Endodermal cell (in vitro differentiated cells): ENCODE data around the gene TMIGD3. TPM values are rescaled to one million over a fixed set of nuclear protein-coding genes. Genes with fewer than 3 reads are reported as not detected.

ENCODE experiments used
- DNase-seq: peaks from one replicate; pipeline ENCODE4 v3.0.0-alpha.2; 2017
- H3K27ac ChIP-seq: 2 replicates; pipeline ENCODE4 v1.5.1; 2013; ENCODE audit warnings: mild to moderate bottlenecking, low read depth, low read length, moderate library complexity
- H3K27me3 ChIP-seq: 2 replicates; pipeline ENCODE4 v1.6.1; 2013; ENCODE audit warnings: mild to moderate bottlenecking, low read length, moderate library complexity; ENCODE audit not compliant: insufficient read depth, control insufficient read depth, poor library complexity, severe bottlenecking
- H3K36me3 ChIP-seq: 2 replicates; pipeline ENCODE4 v1.7.0; 2013; ENCODE audit warnings: mild to moderate bottlenecking, low read length, moderate library complexity; ENCODE audit not compliant: control insufficient read depth, insufficient read depth
- H3K4me1 ChIP-seq: one replicate; pipeline ENCODE4 v1.7.0; 2013; ENCODE audit warnings: low read length; ENCODE audit not compliant: control insufficient read depth, insufficient read depth
- H3K4me3 ChIP-seq: 2 replicates; pipeline ENCODE4 v1.5.1; 2013; ENCODE audit warnings: mild to moderate bottlenecking, low read length, moderate library complexity
- H3K9ac ChIP-seq: 2 replicates; pipeline ENCODE4 v1.6.1; 2013; ENCODE audit warnings: mild to moderate bottlenecking, low read length, moderate library complexity; ENCODE audit not compliant: poor library complexity, severe bottlenecking; ENCODE audit errors: extremely low read depth
- H3K9me3 ChIP-seq: 2 replicates; pipeline ENCODE4 v1.6.1; 2013; ENCODE audit warnings: mild to moderate bottlenecking, low read length, moderate library complexity; ENCODE audit not compliant: control insufficient read depth
- H3K27ac Mint-ChIP-seq: 2 replicates; pipeline ENCODE4 v1.8.0; 2020; ENCODE audit warnings: mixed read lengths
- H3K27me3 Mint-ChIP-seq: 2 replicates; pipeline ENCODE4 v1.8.0; 2021; ENCODE audit warnings: mild to moderate bottlenecking, mixed read lengths; ENCODE audit not compliant: insufficient read depth
- H3K36me3 Mint-ChIP-seq: 2 replicates; pipeline ENCODE4 v1.8.0; 2020; ENCODE audit warnings: low read depth, mixed read lengths
- H3K4me1 Mint-ChIP-seq: 2 replicates; pipeline ENCODE4 v1.8.0; 2020; ENCODE audit warnings: mixed read lengths
- H3K4me3 Mint-ChIP-seq: 2 replicates; pipeline ENCODE4 v1.8.0; 2020; ENCODE audit warnings: mild to moderate bottlenecking, moderate library complexity, mixed read lengths
- H3K9me3 Mint-ChIP-seq: 2 replicates; pipeline ENCODE4 v1.8.0; 2020; ENCODE audit warnings: mild to moderate bottlenecking, mixed read lengths
- WGBS, 2 experiments: methylation state at CpG; one replicate each; pipeline versions ENCODE4 v1.1.5 to v1.1.7; 2013; ENCODE audit warnings: missing lambda C conversion rate in 2 of 2, mixed read lengths in 1 of 2; ENCODE audit not compliant: insufficient coverage in 1 of 2, insufficient read length in 1 of 2; 5-methylcytosine and 5-hydroxymethylcytosine counted together
- total RNA-seq, 2 donors: library from RNA; stranded (reverse); fragmentation: NEBNext Ultra II Directional in 1 of 2; extraction: Animal tissue kit (Norgen Biotek cat#: 25700) in 1 of 2; gene quantifications; 2 replicates in 1 of 2; 3 replicates in 1 of 2; pipeline ENCODE4 v1.2.1, GENCODE V29; 2021
- TF ChIP-seq, protein P1 (sequence below): fragments of 200-600 bp; sonication (generic); conservative IDR thresholded peaks from 2 replicates; pipeline ENCODE4 v1.5.0; 2021; ENCODE audit warnings: antibody characterized with exemption, mild to moderate bottlenecking

The TMIGD3 gene
- total RNA-seq, 2 donors from 2014 or later: not detected

DNA sequence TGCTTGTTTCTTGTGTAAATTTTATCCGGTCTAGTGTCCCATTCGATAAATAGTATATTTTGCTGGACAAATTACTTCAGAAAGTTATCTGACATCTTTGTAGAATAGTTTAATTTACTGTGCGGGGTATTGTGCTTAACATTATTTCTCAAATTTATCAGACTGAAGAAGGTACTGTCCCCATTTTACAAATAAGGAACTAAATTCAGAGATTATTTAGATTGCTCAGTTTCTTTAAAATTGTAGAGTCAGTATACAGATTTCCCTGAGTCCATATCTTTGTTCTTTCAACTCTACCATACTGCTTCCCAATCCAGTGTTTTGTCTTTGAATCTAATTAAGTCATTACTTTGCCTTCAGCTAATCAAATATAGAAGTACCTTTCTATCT, 47.8 kb downstream of the TMIGD3 start:
- H3K4me3 ChIP-seq: no peak overlapping the region
- H3K36me3 ChIP-seq: peaks cover 78% of the 10 kb centered on the region
- no peak overlapping the region for H3K27ac ChIP-seq
- no peaks in the 10 kb centered on the region for H3K4me1 ChIP-seq
- no peak for DNase-seq
- 100% methylated on average over 3 of the region's 3 CpGs; no CpG with 5 or more reads in 1 of the 2 experiments for WGBS, 2 experiments
- peaks cover 71% of the 10 kb centered on the region for H3K36me3 Mint-ChIP-seq
- H3K9ac ChIP-seq: no peak overlapping the region
- TF ChIP-seq, protein P1, sequence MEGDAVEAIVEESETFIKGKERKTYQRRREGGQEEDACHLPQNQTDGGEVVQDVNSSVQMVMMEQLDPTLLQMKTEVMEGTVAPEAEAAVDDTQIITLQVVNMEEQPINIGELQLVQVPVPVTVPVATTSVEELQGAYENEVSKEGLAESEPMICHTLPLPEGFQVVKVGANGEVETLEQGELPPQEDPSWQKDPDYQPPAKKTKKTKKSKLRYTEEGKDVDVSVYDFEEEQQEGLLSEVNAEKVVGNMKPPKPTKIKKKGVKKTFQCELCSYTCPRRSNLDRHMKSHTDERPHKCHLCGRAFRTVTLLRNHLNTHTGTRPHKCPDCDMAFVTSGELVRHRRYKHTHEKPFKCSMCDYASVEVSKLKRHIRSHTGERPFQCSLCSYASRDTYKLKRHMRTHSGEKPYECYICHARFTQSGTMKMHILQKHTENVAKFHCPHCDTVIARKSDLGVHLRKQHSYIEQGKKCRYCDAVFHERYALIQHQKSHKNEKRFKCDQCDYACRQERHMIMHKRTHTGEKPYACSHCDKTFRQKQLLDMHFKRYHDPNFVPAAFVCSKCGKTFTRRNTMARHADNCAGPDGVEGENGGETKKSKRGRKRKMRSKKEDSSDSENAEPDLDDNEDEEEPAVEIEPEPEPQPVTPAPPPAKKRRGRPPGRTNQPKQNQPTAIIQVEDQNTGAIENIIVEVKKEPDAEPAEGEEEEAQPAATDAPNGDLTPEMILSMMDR: no peak
- no peak overlapping the region for H3K4me3 Mint-ChIP-seq
- H3K9me3 ChIP-seq: no peaks in the 10 kb centered on the region
- peaks cover 6% of the 10 kb centered on the region for H3K4me1 Mint-ChIP-seq
- no peaks in the 10 kb centered on the region for H3K9me3 Mint-ChIP-seq
- no peak overlapping the region for H3K27ac Mint-ChIP-seq
- no peaks in the 10 kb centered on the region for H3K27me3 Mint-ChIP-seq
- H3K27me3 ChIP-seq: no peaks in the 10 kb centered on the region

DNA sequence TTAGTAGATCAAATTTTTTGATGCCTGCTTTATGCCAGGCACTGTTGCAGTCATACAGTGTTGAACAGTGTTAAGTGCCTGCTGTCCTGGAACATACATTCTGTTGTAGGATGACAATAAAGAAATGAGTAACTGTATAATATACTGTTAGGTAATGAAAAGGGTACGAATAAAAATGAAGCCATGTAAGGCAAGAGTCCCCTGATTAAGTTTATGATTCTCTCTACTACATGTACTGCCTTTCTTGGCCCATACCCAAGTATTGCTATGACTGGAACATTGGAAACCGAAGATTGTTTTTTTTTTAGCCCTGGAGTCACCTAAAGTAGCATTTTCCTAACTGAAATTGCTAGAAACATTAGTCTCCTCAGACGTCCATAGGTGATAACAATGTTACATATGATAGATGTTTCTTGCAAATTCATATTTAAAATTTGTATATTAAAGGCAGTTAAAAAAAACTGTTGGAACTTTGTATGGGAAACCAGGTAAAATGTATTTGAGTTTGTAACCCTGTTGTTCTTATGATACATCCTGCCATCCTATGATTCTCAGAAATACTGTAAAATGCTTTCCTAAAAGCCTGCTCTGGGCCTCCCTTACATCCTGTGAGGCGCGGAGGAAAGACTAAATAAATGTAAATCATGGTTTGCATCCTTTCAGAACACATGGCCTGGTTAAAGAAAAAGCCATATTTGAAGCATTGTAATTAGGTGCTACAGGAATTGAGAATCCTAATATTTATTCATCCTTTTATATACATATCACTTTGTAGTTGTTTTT, 48.4 kb downstream of the TMIGD3 start:
- no peaks in the 10 kb centered on the region for H3K4me1 ChIP-seq
- Mint-ChIP-seq H3K36me3 (peaks cover 69% of the 10 kb centered on the region), H3K4me1 (peaks cover 6% of the 10 kb centered on the region), H3K4me3 (no peak overlapping the region), H3K9me3 (no peaks in the 10 kb centered on the region), H3K27me3 (no peaks in the 10 kb centered on the region), H3K27ac (no peak overlapping the region)
- no peak overlapping the region for H3K27ac ChIP-seq
- no peaks in the 10 kb centered on the region for H3K27me3 ChIP-seq
- no peak overlapping the region for H3K9ac ChIP-seq
- H3K4me3 ChIP-seq: no peak overlapping the region
- no peak for DNase-seq
- WGBS, 2 experiments: 97 to 100% methylated on average over 4 to 5 of the region's 5 CpGs
- TF ChIP-seq, protein P1: no peak
- peaks cover 77% of the 10 kb centered on the region for H3K36me3 ChIP-seq
- no peaks in the 10 kb centered on the region for H3K9me3 ChIP-seq

DNA sequence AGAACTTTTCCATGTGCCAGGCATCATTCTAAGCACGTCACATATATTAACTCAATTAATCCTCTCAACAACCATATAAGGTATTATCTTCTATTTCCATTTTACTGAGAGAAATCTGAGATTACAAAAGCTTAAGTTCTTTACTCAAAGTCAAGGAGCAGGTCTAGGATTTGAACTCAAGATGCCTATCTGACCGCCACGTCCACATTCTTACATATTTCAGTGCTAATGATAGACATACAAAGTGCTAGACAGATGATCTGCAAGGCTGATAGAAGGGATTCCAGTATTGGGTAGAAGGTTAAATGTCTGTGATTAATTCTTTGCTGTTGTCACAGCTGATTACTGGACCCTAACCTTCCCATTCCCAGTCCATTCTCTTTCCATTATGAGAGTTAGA, 49.7 kb downstream of the TMIGD3 start:
- H3K36me3 ChIP-seq: peaks cover 64% of the 10 kb centered on the region

More for the DNA sequence above, 49.7 kb downstream of the TMIGD3 start:
- H3K4me1 ChIP-seq: no peaks in the 10 kb centered on the region
- no peaks in the 10 kb centered on the region for H3K9me3 Mint-ChIP-seq
- no peak overlapping the region for H3K9ac ChIP-seq
- H3K27ac Mint-ChIP-seq: no peak overlapping the region
- TF ChIP-seq, protein P1: no peak
- H3K27me3 Mint-ChIP-seq: no peaks in the 10 kb centered on the region
- no peaks in the 10 kb centered on the region for H3K9me3 ChIP-seq
- H3K4me3 ChIP-seq: no peak overlapping the region
- no peak overlapping the region for H3K27ac ChIP-seq
- H3K27me3 ChIP-seq: no peaks in the 10 kb centered on the region
- H3K36me3 Mint-ChIP-seq: peaks cover 58% of the 10 kb centered on the region
- H3K4me3 Mint-ChIP-seq: no peak overlapping the region
- no peak for DNase-seq
- peaks cover 7% of the 10 kb centered on the region for H3K4me1 Mint-ChIP-seq
- 98 to 100% methylated on average over 1 to 3 of the region's 3 CpGs for WGBS, 2 experiments
